ENCODE measurements around the gene STAT3.
"Not testable (repeated sequence)": the region's sequence is repeated elsewhere in the genome, so short reads cannot be mapped to it uniquely, and the experiment has no call there.

STAT3 gene

GRCh38 chr17:42309986-42310786 is 78.1 kb downstream of the STAT3 start:
- peak; percentile 1 for TF ChIP-seq CTCF (IDR thresholded peaks at IDR 0.05; ENCODE audit: control insufficient read depth, insufficient read depth, low read depth, low read length, missing control alignments)
- no peak overlapping the region for H3K4me3 ChIP-seq (ENCODE audit: control insufficient read depth, low read depth, low read length)
- no peak for DNase-seq (ENCODE audit: low read depth)

- TF ChIP-seq CTCF (IDR thresholded peaks at IDR 0.05; ENCODE audit: control insufficient read depth, insufficient read depth, low read depth, low read length, missing control alignments): no peak
- DNase-seq (ENCODE audit: low read depth): no peak
- H3K4me3 ChIP-seq (ENCODE audit: control insufficient read depth, low read depth, low read length): no peak overlapping the region
Observed at GRCh38 chr17:42309142-42309541, 79.1 kb downstream of the STAT3 start.

GRCh38 chr17:42308446-42308845 is 79.8 kb downstream of the STAT3 start:
- no peak overlapping the region for H3K4me3 ChIP-seq (ENCODE audit: control insufficient read depth, low read depth, low read length)
- no peak for TF ChIP-seq CTCF (IDR thresholded peaks at IDR 0.05; ENCODE audit: control insufficient read depth, insufficient read depth, low read depth, low read length, missing control alignments)
- DNase-seq (ENCODE audit: low read depth): no peak

GRCh38 chr17:42307362-42307927 is 80.8 kb downstream of the STAT3 start:
- no peak overlapping the region for H3K4me3 ChIP-seq (ENCODE audit: control insufficient read depth, low read depth, low read length)
- no peak for TF ChIP-seq CTCF (IDR thresholded peaks at IDR 0.05; ENCODE audit: control insufficient read depth, insufficient read depth, low read depth, low read length, missing control alignments)
- DNase-seq (ENCODE audit: low read depth): no peak

- DNase-seq (ENCODE audit: low read depth): no peak
- TF ChIP-seq CTCF (IDR thresholded peaks at IDR 0.05; ENCODE audit: control insufficient read depth, insufficient read depth, low read depth, low read length, missing control alignments): no peak
- no peak overlapping the region for H3K4me3 ChIP-seq (ENCODE audit: control insufficient read depth, low read depth, low read length)
Observed at GRCh38 chr17:42306385-42306667, 81.9 kb downstream of the STAT3 start.

- no peak for DNase-seq (ENCODE audit: low read depth)
- no peak overlapping the region for H3K4me3 ChIP-seq (ENCODE audit: control insufficient read depth, low read depth, low read length)
- no peak for TF ChIP-seq CTCF (IDR thresholded peaks at IDR 0.05; ENCODE audit: control insufficient read depth, insufficient read depth, low read depth, low read length, missing control alignments)
Observed at GRCh38 chr17:42305543-42306384, 82.5 kb downstream of the STAT3 start.

- not testable (repeated sequence) for H3K4me3 ChIP-seq (ENCODE audit: control insufficient read depth, low read depth, low read length); DNase-seq (ENCODE audit: low read depth)
Observed at GRCh38 chr17:42305031-42305330, 83.3 kb downstream of the STAT3 start.

Data from AG09309 (cell line).